Lower lobe of right lung (tissue), 2 donors: ENCODE data around the gene RAP2C. TPM values are rescaled to one million over a fixed set of nuclear protein-coding genes. Genes with fewer than 3 reads are reported as not detected.

Experiments
- ATAC-seq, 2 donors: fragments of 200-7000 bp; cut with Tn5 transposase; one replicate each; pipeline ENCODE4 v1.9.1; 2020 to 2022; ENCODE audit warnings: mild to moderate bottlenecking in 2 of 2, moderate library complexity in 2 of 2
- DNase-seq: peaks from one replicate; pipeline ENCODE4 v3.0.0-alpha.2; 2020
- H3K27ac ChIP-seq: fragments of 200-600 bp; one replicate; pipeline ENCODE4 v1.8.0; 2022
- H3K27me3 ChIP-seq: fragments of 200-600 bp; one replicate; pipeline ENCODE4 v1.8.0; 2022; ENCODE audit warnings: low read depth
- H3K36me3 ChIP-seq: fragments of 200-600 bp; one replicate; pipeline ENCODE4 v1.8.0; 2022; ENCODE audit warnings: mild to moderate bottlenecking
- H3K4me1 ChIP-seq: fragments of 200-600 bp; one replicate; pipeline ENCODE4 v1.8.0; 2022
- H3K4me3 ChIP-seq: fragments of 200-600 bp; one replicate; pipeline ENCODE4 v1.8.0; 2022; ENCODE audit warnings: mild to moderate bottlenecking
- H3K9me3 ChIP-seq: fragments of 200-600 bp; one replicate; pipeline ENCODE4 v1.8.0; 2022
- intact Hi-C: fragments of 100-400 bp; cut with DNase I; formaldehyde crosslinking; loops from one replicate; pipeline ENCODE4 v1.11.0; 2022
- total RNA-seq: library from RNA; stranded (reverse); fragmentation: NEBNext Ultra II Directional; extraction: Animal tissue kit (Norgen Biotek cat#: 25700); gene quantifications from one replicate; pipeline ENCODE4 v1.2.1, GENCODE V29; 2021
- TF ChIP-seq, protein P1 (sequence below): fragments of 200-600 bp; IDR thresholded peaks from one replicate; pipeline ENCODE4 v1.8.0; 2022; ENCODE audit warnings: antibody characterized with exemption, mild to moderate bottlenecking
- donor health status: DM: no; HTN: yes; CAD: no; lungs with severe emphysema.

The RAP2C gene
- total RNA-seq, 1 donor from 2014 or later: 27.4 TPM

DNA sequence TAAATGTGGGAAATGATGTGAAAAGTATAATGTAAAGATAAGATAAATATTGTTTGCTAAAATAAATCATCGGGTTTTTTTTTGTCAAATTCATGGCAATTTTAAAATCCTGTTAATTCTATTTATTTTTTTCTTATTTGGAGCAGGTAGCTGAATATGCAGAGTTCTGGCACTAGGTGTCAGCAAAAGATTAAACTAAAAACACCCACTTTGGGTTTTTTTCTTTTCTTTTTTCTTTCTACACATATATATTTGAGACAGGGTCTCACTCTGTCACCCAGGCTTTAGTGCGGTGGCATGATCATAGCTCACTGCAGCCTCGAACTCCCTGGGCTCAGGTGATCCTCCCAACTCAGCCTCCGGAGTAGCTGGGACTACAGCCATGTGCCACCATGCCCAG lies 6.9 kb upstream of the RAP2C start:
- Histone ChIP-seq H3K4me3 (no peak overlapping the region), H3K9me3 (no peaks in the 10 kb centered on the region), H3K4me1 (no peaks in the 10 kb centered on the region), H3K27me3 (no peaks in the 10 kb centered on the region), H3K27ac (no peak overlapping the region), H3K36me3 (no peaks in the 10 kb centered on the region)
- ATAC-seq (no peak), DNase-seq (no peak)
- TF ChIP-seq, protein P1, sequence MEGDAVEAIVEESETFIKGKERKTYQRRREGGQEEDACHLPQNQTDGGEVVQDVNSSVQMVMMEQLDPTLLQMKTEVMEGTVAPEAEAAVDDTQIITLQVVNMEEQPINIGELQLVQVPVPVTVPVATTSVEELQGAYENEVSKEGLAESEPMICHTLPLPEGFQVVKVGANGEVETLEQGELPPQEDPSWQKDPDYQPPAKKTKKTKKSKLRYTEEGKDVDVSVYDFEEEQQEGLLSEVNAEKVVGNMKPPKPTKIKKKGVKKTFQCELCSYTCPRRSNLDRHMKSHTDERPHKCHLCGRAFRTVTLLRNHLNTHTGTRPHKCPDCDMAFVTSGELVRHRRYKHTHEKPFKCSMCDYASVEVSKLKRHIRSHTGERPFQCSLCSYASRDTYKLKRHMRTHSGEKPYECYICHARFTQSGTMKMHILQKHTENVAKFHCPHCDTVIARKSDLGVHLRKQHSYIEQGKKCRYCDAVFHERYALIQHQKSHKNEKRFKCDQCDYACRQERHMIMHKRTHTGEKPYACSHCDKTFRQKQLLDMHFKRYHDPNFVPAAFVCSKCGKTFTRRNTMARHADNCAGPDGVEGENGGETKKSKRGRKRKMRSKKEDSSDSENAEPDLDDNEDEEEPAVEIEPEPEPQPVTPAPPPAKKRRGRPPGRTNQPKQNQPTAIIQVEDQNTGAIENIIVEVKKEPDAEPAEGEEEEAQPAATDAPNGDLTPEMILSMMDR: peak; percentile 8
- intact Hi-C loops: no loop called here

DNA sequence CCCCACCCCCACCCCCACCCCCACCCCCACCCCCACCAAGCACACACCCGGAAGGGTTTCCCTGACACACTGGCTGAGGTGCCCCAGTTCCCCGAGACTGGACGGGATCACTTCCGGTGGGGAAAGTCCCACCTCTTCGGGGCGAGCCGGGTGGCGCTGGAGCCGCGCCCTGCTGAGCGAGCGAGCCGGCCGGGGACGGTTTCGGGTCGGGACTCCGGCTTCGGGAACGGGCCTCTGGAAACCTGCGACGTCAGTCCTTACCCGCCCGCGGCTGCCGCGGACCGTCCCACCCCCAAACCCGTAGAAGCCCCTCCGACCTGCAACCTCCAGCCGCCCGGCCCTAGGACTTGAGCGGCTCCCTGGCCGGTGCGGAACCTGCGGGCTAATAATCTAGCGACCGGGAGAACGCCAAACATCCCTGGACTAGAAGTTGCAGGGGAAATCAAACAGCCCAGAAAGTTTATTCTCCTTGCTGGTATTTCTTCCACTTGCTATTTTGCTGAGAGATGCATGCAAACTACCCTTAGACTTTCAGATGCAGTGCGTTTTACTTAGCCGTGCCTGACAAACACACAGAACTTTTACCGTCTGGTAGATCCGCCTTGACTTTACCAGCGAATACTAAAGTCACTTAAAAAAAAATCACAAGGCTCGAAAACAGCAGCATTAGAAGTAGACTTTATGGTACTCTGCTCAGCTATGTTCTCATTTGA lies 991 bp downstream of the RAP2C start:
- TF ChIP-seq, protein P1: no peak
- Histone ChIP-seq H3K27ac (peak overlapping the region; percentile 96), H3K4me1 (peaks cover 28% of the 10 kb centered on the region), H3K36me3 (peaks cover 10% of the 10 kb centered on the region), H3K9me3 (no peaks in the 10 kb centered on the region), H3K27me3 (no peaks in the 10 kb centered on the region), H3K4me3 (peak overlapping the region; percentile 70)
- DNase-seq (peak; percentile 87), ATAC-seq (peak; percentile 93 to 97)
- intact Hi-C loops: no loop called here

GRCh38 chrX:132217203-132218073 lies 1.8 kb downstream of the RAP2C start:
- ATAC-seq (peak; percentile 86 to 91), DNase-seq (peak; percentile 77)
- H3K27ac ChIP-seq: peak overlapping the region; percentile 96
- H3K4me1 ChIP-seq: peaks cover 28% of the 10 kb centered on the region
- H3K4me3 ChIP-seq: peak overlapping the region; percentile 70
- H3K9me3 ChIP-seq: no peaks in the 10 kb centered on the region
- peaks cover 18% of the 10 kb centered on the region for H3K36me3 ChIP-seq
- TF ChIP-seq, protein P1: no peak
- no peaks in the 10 kb centered on the region for H3K27me3 ChIP-seq
- intact Hi-C loops: no loop called here

- DNase-seq: no peak
- ATAC-seq: no peak
- peaks cover 28% of the 10 kb centered on the region for H3K4me1 ChIP-seq
- H3K27me3 ChIP-seq: no peaks in the 10 kb centered on the region
- TF ChIP-seq, protein P1: no peak
- peak overlapping the region; percentile 70 for H3K4me3 ChIP-seq
- H3K36me3 ChIP-seq: peaks cover 20% of the 10 kb centered on the region
- intact Hi-C loops: no loop called here
- H3K27ac ChIP-seq: peak overlapping the region; percentile 96
- no peaks in the 10 kb centered on the region for H3K9me3 ChIP-seq
Measured at GRCh38 chrX:132216806-132217202, 2.4 kb downstream of the RAP2C start.

DNA sequence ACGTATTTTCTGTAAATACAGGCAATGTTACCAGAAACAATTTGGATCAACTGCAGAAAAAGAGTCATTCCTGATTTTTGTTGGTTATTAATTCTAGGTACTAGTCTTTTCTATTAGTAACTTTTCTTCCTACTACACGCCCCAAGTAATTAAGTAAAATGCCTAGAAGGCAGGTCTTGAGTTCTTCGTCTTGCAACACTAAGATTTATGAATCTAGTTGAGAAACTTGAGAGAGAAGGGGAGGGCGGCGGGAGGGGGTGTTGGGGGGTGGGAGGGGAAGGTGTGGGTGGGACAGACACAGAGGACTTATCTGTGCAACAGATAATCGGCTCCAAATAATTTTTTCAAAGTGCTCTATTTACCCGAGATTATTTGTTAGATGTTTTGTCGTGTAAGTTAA lies 3.0 kb downstream of the RAP2C start:
- Histone ChIP-seq H3K4me3 (peak overlapping the region; percentile 70), H3K27me3 (no peaks in the 10 kb centered on the region), H3K4me1 (peaks cover 28% of the 10 kb centered on the region), H3K9me3 (no peaks in the 10 kb centered on the region), H3K27ac (peak overlapping the region; percentile 96), H3K36me3 (peaks cover 20% of the 10 kb centered on the region)
- DNase-seq: no peak
- ATAC-seq: no peak
- TF ChIP-seq, protein P1: no peak
- intact Hi-C loops: no loop called here
